Hair follicular keratinocyte (primary cell): ENCODE results near the gene RNASEH2A. TPM values are rescaled to one million over a fixed set of nuclear protein-coding genes. Genes with fewer than 3 reads are reported as not detected.

Experiments
- total RNA-seq: library from RNA; depleted of rRNA; stranded (reverse); fragments of >200 nt; gene quantifications from 2 replicates; pipeline ENCODE4 v1.2.3, GENCODE V29; 2015

Gene RNASEH2A
- total RNA-seq, result 26.7 and 51.0 TPM in 2 replicates

DNA sequence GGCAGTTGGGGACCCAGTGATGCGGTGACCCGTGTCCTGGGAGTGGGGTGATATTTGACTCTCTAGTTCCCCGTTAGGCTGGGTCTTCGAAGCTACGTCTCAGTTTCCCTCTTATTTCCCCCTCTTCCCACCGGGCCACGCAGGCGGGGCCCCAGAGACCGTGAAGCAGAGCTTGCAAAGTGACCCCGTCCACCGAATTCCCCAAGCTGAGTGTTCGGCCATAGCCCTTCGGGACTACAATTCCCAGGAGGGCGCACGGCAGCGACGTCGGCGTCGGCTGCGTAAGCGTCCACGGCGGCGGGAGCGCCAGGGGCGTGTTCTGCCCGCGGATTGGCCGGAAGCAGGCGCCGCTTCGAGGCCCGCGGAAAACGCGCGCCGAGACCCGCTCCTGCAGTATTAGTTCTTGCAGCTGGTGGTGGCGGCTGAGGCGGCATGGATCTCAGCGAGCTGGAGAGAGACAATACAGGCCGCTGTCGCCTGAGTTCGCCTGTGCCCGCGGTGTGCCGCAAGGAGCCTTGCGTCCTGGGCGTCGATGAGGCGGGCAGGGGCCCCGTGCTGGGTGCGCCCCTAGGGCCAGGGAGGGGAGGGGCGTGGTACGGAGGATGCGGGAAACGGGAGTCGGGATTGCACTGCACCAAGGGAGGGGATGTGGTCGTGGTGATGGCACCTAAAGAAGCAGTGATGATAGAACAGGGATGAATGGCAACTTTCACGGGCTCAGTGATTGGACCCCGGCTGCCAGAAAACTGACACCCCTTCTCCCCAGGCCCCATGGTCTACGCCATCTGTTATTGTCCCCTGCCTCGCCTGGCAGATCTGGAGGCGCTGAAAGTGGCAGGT, at the start of gene RNASEH2A:
Gene RNASEH2A (plus strand): TSS at position 343 of the 840 bp plus-strand sequence. CDS start 90 bp downstream, at position 433.

GRCh38 chr19:12774588-12775555, 31.5 kb upstream of the RNASEH2A start, which contains the start of gene HOOK2:
HOOK2 (minus strand) TSS chr19:12775552; CDS start chr19:12775449, 103 bp downstream.

GRCh38 chr19:12791345-12792050, 14.9 kb upstream of the RNASEH2A start, which contains the start of gene JUNB:
JUNB (plus strand) TSS chr19:12791486; CDS start chr19:12791772, 286 bp downstream.

DNA sequence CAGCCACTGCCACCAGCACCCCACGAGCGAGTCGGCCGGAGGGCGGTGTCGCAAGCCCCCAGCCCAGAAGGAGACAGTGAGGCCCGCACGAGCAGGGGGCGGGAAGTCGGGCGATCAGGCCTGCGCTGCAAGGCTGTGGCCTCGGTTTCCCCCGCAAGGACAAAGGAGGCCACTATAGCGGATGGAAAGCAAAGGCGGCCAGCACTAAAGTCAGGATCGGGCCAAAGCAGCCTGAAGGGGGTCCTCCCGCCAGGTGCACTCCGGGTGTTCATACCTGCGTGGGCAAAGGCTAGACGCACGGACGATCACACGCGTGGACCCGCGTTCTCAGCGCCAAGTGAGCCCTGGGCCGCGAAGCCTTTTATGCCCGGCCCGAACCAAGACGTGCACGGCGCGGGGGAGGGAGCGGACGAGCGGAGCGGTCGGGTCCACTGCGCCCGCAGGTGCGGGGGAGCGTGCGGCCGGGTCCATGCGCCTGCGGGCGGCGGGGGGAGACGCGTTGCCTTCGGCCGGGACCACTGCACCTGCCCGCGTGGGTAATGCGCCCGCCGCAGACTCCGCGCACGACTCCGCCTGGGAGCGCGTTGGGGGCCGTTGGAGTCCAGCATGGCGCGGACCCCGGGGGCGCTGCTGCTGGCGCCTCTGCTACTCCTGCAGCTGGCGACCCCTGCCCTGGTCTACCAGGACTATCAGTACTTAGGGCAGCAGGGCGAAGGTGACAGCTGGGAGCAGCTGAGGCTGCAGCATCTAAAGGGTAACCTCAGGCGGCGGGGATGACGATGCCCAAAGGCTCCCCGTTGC, 4.7 kb upstream of the RNASEH2A start, which contains the start of the genes PRDX2 and THSD8:
Gene PRDX2 (minus strand): TSS at position 335 of the 801 bp plus-strand sequence. CDS start 539 bp downstream, outside the sequence.
Gene THSD8 (plus strand): TSS at position 604 of the 801 bp plus-strand sequence. CDS start 3 bp downstream, at position 607.

GRCh38 chr19:12834566-12834943, 28.2 kb downstream of the RNASEH2A start, which contains the start of gene RTBDN:
RTBDN (minus strand) TSS chr19:12834579; CDS start chr19:12829979, 4,600 bp downstream.

DNA sequence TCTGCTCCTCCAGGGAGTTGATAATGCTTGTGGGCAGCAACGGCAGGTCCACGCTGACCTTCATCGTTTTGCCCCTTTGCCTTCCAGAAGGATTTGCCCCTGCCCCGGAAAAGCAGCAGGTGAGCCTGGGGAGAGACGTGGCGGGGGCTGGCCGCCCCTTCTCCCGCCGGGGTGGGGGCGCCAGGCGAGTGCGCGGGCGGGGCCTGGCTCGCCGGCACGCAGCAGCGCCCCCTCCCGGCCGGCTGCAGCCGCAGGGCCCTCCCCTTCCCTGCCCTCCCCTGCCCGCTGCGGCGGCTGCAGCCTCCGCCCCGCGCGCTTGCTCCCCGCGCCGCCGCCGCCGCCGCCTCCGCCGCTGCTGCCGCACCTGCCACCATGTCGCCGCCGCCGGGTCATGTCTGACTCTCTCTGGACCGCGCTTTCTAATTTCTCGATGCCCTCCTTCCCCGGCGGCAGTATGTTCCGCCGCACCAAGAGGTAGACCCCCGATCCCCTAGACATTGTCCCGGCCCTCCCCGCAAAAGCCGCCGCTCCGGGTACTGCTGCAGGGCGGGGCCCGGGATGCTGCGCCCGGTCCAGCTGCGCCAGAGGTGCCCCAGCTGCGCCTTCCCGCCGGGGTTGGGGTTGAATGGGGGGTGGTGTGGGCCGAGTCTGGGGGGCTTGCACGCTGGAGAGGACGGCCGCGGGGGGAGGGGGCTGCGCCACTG, 31.9 kb downstream of the RNASEH2A start, which contains the start of gene MAST1:
Gene MAST1 (plus strand): TSS at position 334 of the 704 bp plus-strand sequence. CDS start 58 bp downstream, at position 392.

Other genes with a start within 250 kb of the RNASEH2A start
- 2.6 and 5.2 TPM in 2 replicates for gene ZNF490, start 195.8 kb upstream of the RNASEH2A start, total RNA-seq
- 5.2 and 5.3 TPM in 2 replicates for gene ZNF791, start 195.7 kb upstream of the RNASEH2A start, total RNA-seq
- 45.4 and 59.0 TPM in 2 replicates for gene MAN2B1, start 139.8 kb upstream of the RNASEH2A start, total RNA-seq
- 5.1 and 11.3 TPM in 2 replicates for gene WDR83, start 139.8 kb upstream of the RNASEH2A start, total RNA-seq
- gene DHPS, start 124.7 kb upstream of the RNASEH2A start, total RNA-seq, result 70.4 and 110 TPM in 2 replicates
- not detected in 2 replicates for gene GNG14, start 118.6 kb upstream of the RNASEH2A start, total RNA-seq
- 15.1 and 17.9 TPM in 2 replicates for gene FBXW9, start 110.0 kb upstream of the RNASEH2A start, total RNA-seq
- 20.5 and 26.8 TPM in 2 replicates for gene TNPO2, start 82.7 kb upstream of the RNASEH2A start, total RNA-seq
- 272 and 389 TPM in 2 replicates for gene TRIR, start 71.9 kb upstream of the RNASEH2A start, total RNA-seq
- 79.1 and 99.4 TPM in 2 replicates for gene GET3, start 69.1 kb upstream of the RNASEH2A start, total RNA-seq
- gene BEST2, start 54.8 kb upstream of the RNASEH2A start, total RNA-seq, result 0.39 TPM in 1 of 2 replicates, not detected in the other
- 30.8 and 32.7 TPM in 2 replicates for gene HOOK2, start 31.0 kb upstream of the RNASEH2A start, total RNA-seq
- 369 and 618 TPM in 2 replicates for gene JUNB, start 15.1 kb upstream of the RNASEH2A start, total RNA-seq
- gene PRDX2, start 4.8 kb upstream of the RNASEH2A start, total RNA-seq, result 260 and 355 TPM in 2 replicates
- gene THSD8, start 4.5 kb upstream of the RNASEH2A start, total RNA-seq, result not detected in 2 replicates
- not detected in 2 replicates for gene RTBDN, start 28.0 kb downstream of the RNASEH2A start, total RNA-seq
- gene MAST1, start 31.9 kb downstream of the RNASEH2A start, total RNA-seq, result 0.08 and 0.78 TPM in 2 replicates
- gene DNASE2, start 74.9 kb downstream of the RNASEH2A start, total RNA-seq, result 35.8 and 48.5 TPM in 2 replicates
- not detected in 2 replicates for gene KLF1, start 80.6 kb downstream of the RNASEH2A start, total RNA-seq
- 30.6 and 39.4 TPM in 2 replicates for gene GCDH, start 84.6 kb downstream of the RNASEH2A start, total RNA-seq
- 0.08 and 0.23 TPM in 2 replicates for gene SYCE2, start 112.7 kb downstream of the RNASEH2A start, total RNA-seq
- 66.7 and 87.1 TPM in 2 replicates for gene FARSA, start 127.1 kb downstream of the RNASEH2A start, total RNA-seq
- gene CALR, start 132.0 kb downstream of the RNASEH2A start, total RNA-seq, result 1,822 and 2,213 TPM in 2 replicates
- gene RAD23A, start 139.3 kb downstream of the RNASEH2A start, total RNA-seq, result 117 and 122 TPM in 2 replicates
- 65.8 and 102 TPM in 2 replicates for gene GADD45GIP1, start 150.6 kb downstream of the RNASEH2A start, total RNA-seq
- gene DAND5, start 163.0 kb downstream of the RNASEH2A start, total RNA-seq, result not detected in 2 replicates
- 16.7 and 18.9 TPM in 2 replicates for gene NFIX, start 188.9 kb downstream of the RNASEH2A start, total RNA-seq